Cardiac fibroblast (primary cell): Measurements from ENCODE around the gene KIF2A.
A peak's percentile ranks its signal among the peaks of the same experiment; 100 is the strongest.

ENCODE experiments used
- DNase-seq, 2 donors: peaks; one replicate each; pipeline versions ENCODE4 v3.0.0 to v3.0.0-alpha.2; 2010; ENCODE audit warnings: low read depth in 2 of 2
- H3K4me3 ChIP-seq, 2 donors: replicated peaks in 1 of 2; 1 replicate in 1 of 2; 2 replicates in 1 of 2; pipeline ENCODE4 v1.5.1; 2011; ENCODE audit warnings: low read depth in 2 of 2, low read length in 2 of 2, mild to moderate bottlenecking in 2 of 2, moderate library complexity in 1 of 2
- CTCF ChIP-seq: IDR thresholded peaks from one replicate; pipeline ENCODE4 v1.5.1; 2011; ENCODE audit warnings: low read depth, mild to moderate bottlenecking, low read length, inconsistent platforms

KIF2A gene

GRCh38 chr5:62330302-62330701 lies 24.3 kb downstream of the KIF2A start:
- no peak overlapping the region for H3K4me3 ChIP-seq
- DNase-seq: peak in 1 of 2 donors; percentile 27
- TF ChIP-seq CTCF: no peak

- no peak for TF ChIP-seq CTCF
- DNase-seq: no peak
- no peak overlapping the region for H3K4me3 ChIP-seq
Measured at GRCh38 chr5:62331921-62332320, 25.9 kb downstream of the KIF2A start.

- no peak for DNase-seq
- no peak overlapping the region for H3K4me3 ChIP-seq
- no peak for TF ChIP-seq CTCF
Measured at GRCh38 chr5:62333250-62333794, 27.3 kb downstream of the KIF2A start.

- DNase-seq: no peak
- H3K4me3 ChIP-seq: no peak overlapping the region
- no peak for TF ChIP-seq CTCF
Measured at GRCh38 chr5:62334082-62334481, 28.1 kb downstream of the KIF2A start.

GRCh38 chr5:62340392-62340791 lies 34.4 kb downstream of the KIF2A start:
- TF ChIP-seq CTCF: peak; percentile 42
- H3K4me3 ChIP-seq: no peak overlapping the region
- peak; percentile 28 to 43 for DNase-seq

GRCh38 chr5:62340979-62341378 lies 35.0 kb downstream of the KIF2A start:
- no peak overlapping the region for H3K4me3 ChIP-seq
- no peak for TF ChIP-seq CTCF
- DNase-seq: no peak
